Body of pancreas (tissue), 4 donors: ENCODE data around the gene KANSL3. TPM values are rescaled to one million over a fixed set of nuclear protein-coding genes. Genes with fewer than 3 reads are reported as not detected.
"Not testable (repeated sequence)": the region's sequence is repeated elsewhere in the genome, so short reads cannot be mapped to it uniquely, and the experiment has no call there.

ENCODE experiments used
- ATAC-seq: fragments of 150-250 bp; one replicate; pipeline ENCODE4 v1.9.1; 2016
- DNase-seq, 4 donors: peaks; one replicate each; pipeline ENCODE4 v3.0.0-alpha.2; 2019
- H3K27ac ChIP-seq, 4 donors: fragments of 200-600 bp; sonication (generic); 1 replicate in 3 of 4; 2 replicates in 1 of 4; pipeline versions ENCODE4 v1.5.1 to v1.6.1; 2016 to 2019; ENCODE audit warnings: mild to moderate bottlenecking in 1 of 4, mixed read lengths in 1 of 4, moderate library complexity in 1 of 4
- H3K27me3 ChIP-seq, 2 donors: fragments of 200-600 bp; sonication (generic); one replicate each; pipeline ENCODE4 v1.6.0; 2016; ENCODE audit warnings: mild to moderate bottlenecking in 1 of 2
- H3K36me3 ChIP-seq, 2 donors: fragments of 200-600 bp; sonication (generic); replicated peaks in 1 of 2; 2 replicates each; pipeline ENCODE4 v1.5.1; 2016; ENCODE audit warnings: low read depth in 2 of 2; ENCODE audit not compliant: insufficient read depth in 1 of 2
- H3K4me1 ChIP-seq: fragments of 200-600 bp; sonication (generic); one replicate; pipeline ENCODE4 v1.6.0; 2016
- H3K4me3 ChIP-seq, 2 donors: fragments of 200-600 bp; sonication (generic); 1 replicate in 1 of 2; 2 replicates in 1 of 2; pipeline ENCODE4 v1.5.1; 2016 to 2019
- H3K9me3 ChIP-seq, 3 donors: fragments of 200-600 bp; sonication (generic); 1 replicate in 2 of 3; 2 replicates in 1 of 3; pipeline ENCODE4 v1.5.1; 2016
- POLR2A ChIP-seq, 3 donors: fragments of 450-650 bp; IDR thresholded peaks; one replicate each; pipeline ENCODE4 v1.6.1; 2016; ENCODE audit warnings: antibody characterized with exemption in 3 of 3, mild to moderate bottlenecking in 2 of 3
- WGBS, 2 donors: methylation state at CpG; one replicate each; pipeline ENCODE4 v1.1.5; 2017; 5-methylcytosine and 5-hydroxymethylcytosine counted together
- intact Hi-C: fragments of 100-400 bp; cut with DNase I; formaldehyde crosslinking; loops from one replicate; pipeline ENCODE4 v1.15.1; 2023
- total RNA-seq, 2 donors: library from RNA; depleted of rRNA; stranded (reverse); fragments of >200 nt; gene quantifications; one replicate each; pipeline ENCODE4 v1.1.0, GENCODE V29; 2016
- TF ChIP-seq, protein P1 (sequence below), 7 experiments: fragments of 450-650 bp in 4 of 7; fragments of 200-600 bp in 3 of 7; sonication (generic) in 3 of 7; IDR thresholded peaks; one replicate each; pipeline ENCODE4 v1.5.1; 2016 to 2019; ENCODE audit warnings: antibody characterized with exemption in 7 of 7

KANSL3 gene
- total RNA-seq, 2 donors from 2014 or later: 36.6 to 50.4 TPM

DNA sequence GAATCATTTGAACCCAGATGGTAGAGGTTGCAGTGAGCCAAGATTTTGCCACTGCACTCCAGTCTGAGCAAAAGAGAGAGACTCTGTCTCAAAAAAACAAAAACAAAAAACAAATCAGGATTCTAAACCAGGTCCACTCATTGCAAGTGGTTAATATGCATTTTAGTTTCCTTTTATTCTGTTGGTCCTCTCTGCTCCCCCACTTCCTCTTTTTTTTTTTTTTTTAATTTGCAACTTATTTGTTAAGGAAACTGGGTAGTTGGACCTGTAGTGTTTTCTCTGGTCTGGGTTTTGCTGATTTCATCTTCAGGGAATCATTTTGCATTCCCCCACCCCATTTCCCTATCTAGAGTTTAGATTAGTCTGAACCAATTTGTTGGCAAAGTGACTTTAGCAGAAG lies 18.4 kb upstream of the KANSL3 start:
- intact Hi-C loops: no loop called here
- DNase-seq (no peak), ATAC-seq (no peak)
- Histone ChIP-seq H3K4me3 (no peak overlapping the region), H3K36me3 (no peaks in the 10 kb centered on the region), H3K9me3 (no peaks in the 10 kb centered on the region), H3K27me3 (no peaks in the 10 kb centered on the region), H3K4me1 (no peaks in the 10 kb centered on the region), H3K27ac (no peak overlapping the region)
- TF ChIP-seq POLR2A (IDR thresholded peaks at IDR 0.05): no peak
- TF ChIP-seq, protein P1, sequence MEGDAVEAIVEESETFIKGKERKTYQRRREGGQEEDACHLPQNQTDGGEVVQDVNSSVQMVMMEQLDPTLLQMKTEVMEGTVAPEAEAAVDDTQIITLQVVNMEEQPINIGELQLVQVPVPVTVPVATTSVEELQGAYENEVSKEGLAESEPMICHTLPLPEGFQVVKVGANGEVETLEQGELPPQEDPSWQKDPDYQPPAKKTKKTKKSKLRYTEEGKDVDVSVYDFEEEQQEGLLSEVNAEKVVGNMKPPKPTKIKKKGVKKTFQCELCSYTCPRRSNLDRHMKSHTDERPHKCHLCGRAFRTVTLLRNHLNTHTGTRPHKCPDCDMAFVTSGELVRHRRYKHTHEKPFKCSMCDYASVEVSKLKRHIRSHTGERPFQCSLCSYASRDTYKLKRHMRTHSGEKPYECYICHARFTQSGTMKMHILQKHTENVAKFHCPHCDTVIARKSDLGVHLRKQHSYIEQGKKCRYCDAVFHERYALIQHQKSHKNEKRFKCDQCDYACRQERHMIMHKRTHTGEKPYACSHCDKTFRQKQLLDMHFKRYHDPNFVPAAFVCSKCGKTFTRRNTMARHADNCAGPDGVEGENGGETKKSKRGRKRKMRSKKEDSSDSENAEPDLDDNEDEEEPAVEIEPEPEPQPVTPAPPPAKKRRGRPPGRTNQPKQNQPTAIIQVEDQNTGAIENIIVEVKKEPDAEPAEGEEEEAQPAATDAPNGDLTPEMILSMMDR (IDR thresholded peaks at IDR 0.05): no peak

DNA sequence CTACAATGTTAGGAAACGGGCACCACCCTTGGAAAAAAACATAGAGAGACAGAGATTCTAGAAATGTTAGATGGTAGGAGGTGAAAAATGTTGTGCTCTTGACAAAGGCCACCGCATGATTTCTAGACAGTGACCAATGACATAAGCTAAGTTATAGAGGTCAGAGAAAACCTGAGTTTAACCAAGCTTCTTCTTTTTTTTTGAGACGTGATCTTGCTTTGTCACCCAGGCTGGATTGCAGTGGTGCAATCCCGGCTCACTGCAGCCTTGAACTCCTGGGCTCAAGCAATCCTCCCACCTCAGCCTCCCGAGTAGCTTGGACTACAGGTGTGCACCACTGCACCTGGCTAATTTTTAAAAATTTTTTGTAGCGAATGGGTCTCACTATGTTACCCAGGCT lies 17.4 kb upstream of the KANSL3 start:
- DNase-seq (no peak), ATAC-seq (no peak)
- TF ChIP-seq, protein P1 (IDR thresholded peaks at IDR 0.05): no peak
- TF ChIP-seq POLR2A (IDR thresholded peaks at IDR 0.05): no peak
- intact Hi-C loops: no loop called here
- 82 to 83% methylated on average over 6 of the region's 6 CpGs for WGBS, 2 donors
- Histone ChIP-seq H3K36me3 (no peaks in the 10 kb centered on the region), H3K4me1 (no peaks in the 10 kb centered on the region), H3K9me3 (no peaks in the 10 kb centered on the region), H3K27ac (no peak overlapping the region), H3K4me3 (no peak overlapping the region), H3K27me3 (no peaks in the 10 kb centered on the region)

DNA sequence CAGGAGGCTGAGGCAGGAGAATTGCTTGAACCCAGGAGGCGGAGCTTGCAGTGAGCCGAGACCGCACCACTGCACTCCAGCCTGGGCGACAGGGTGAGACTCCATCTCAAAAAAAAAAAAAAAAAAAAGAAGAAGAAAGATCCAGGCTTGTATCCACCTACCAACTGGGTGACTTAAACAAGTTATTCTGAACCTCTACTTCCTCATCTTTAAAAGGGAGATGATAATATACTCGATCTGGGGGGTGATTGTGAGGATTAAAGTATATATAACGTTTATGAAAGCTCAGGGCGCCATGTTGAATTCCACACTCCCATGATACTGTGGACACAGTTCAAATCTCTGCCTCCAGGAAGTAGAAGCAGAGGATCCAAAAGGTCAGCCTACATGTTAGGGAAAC lies 16.7 kb upstream of the KANSL3 start:
- DNase-seq, H3K27ac ChIP-seq, H3K27me3 ChIP-seq, H3K4me1 ChIP-seq, ATAC-seq, H3K9me3 ChIP-seq, H3K4me3 ChIP-seq, H3K36me3 ChIP-seq, intact Hi-C loops: not testable (repeated sequence)
- WGBS, 2 donors: 82 to 86% methylated on average over 7 of the region's 7 CpGs

DNA sequence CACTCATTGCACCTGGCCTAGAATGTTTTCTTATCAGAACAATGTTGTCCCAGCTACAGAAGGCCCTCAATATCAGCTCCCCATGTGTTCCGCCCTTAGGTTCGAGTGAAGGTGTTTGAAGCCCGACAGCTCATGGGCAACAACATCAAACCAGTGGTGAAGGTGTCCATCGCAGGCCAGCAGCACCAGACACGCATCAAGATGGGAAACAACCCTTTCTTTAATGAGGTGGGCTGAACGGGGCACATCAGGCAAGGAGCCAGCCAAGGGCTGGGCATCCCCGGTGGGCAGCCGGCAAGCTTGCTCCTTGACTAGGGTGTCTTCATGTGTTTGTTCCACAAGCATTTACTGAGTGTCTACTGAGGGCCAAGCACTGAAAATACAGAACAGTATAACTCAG lies 13.7 kb upstream of the KANSL3 start:
- no peak for DNase-seq
- ATAC-seq: no peak
- TF ChIP-seq POLR2A (IDR thresholded peaks at IDR 0.05): no peak
- TF ChIP-seq, protein P1 (IDR thresholded peaks at IDR 0.05): no peak
- no peaks in the 10 kb centered on the region for H3K27me3 ChIP-seq
- 87 to 94% methylated on average over 6 to 8 of the region's 8 CpGs for whole genome bisulfite sequencing, 2 donors
- no peak overlapping the region for H3K27ac ChIP-seq
- no peaks in the 10 kb centered on the region for H3K4me1 ChIP-seq
- H3K9me3 ChIP-seq: no peaks in the 10 kb centered on the region
- intact Hi-C loops: no loop called here
- no peak overlapping the region for H3K4me3 ChIP-seq
- H3K36me3 ChIP-seq: no peaks in the 10 kb centered on the region

DNA sequence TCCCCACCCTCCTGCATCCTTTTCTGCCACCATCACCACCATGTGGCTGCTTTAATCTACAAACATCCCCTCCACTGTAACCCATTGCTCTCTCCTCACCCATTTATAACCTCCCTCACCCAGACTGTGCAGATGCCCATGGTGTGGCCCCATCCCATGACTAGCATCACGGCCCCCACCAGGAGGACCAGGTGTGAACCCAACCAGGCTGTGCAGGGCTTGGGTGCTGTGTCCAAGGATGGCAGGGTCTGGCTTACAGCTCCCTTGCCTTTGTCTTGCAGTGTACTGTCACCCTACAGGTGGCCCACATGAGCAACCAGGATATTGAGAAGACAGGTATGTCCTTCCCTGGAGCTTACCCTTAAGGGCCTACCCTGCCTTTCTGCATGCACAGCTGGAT lies 11.2 kb upstream of the KANSL3 start:
- intact Hi-C loops: no loop called here
- Histone ChIP-seq H3K27ac (no peak overlapping the region), H3K4me3 (no peak overlapping the region), H3K9me3 (no peaks in the 10 kb centered on the region), H3K36me3 (no peaks in the 10 kb centered on the region), H3K27me3 (no peaks in the 10 kb centered on the region), H3K4me1 (no peaks in the 10 kb centered on the region)
- no peak for DNase-seq
- TF ChIP-seq, protein P1 (IDR thresholded peaks at IDR 0.05): no peak
- no peak for TF ChIP-seq POLR2A (IDR thresholded peaks at IDR 0.05)
- 93 to 100% methylated on average over 1 of the region's 1 CpG for WGBS, 2 donors
- no peak for ATAC-seq
